Stomach (tissue), 9 donors: Measurements from ENCODE around the gene SYNPO2. TPM values are rescaled to one million over a fixed set of nuclear protein-coding genes. Genes with fewer than 3 reads are reported as not detected.

Source experiments
- DNase-seq, 2 donors: peaks; one replicate each; pipeline versions ENCODE4 v3.0.0 to v3.0.0-alpha.2; 2013 to 2019
- H3K27ac ChIP-seq, 5 donors: fragments of 200-600 bp in 4 of 5; sonication (generic) in 4 of 5; one replicate each; pipeline ENCODE4 v1.5.1; 2013 to 2019; ENCODE audit warnings: mild to moderate bottlenecking in 1 of 5, moderate library complexity in 1 of 5
- H3K27me3 ChIP-seq, 3 donors: fragments of 200-600 bp; sonication (generic); one replicate each; pipeline ENCODE4 v1.5.1; 2017 to 2019; ENCODE audit warnings: mixed run types in 1 of 3
- H3K36me3 ChIP-seq, 4 donors: fragments of 200-600 bp; sonication (generic); 1 replicate in 3 of 4; 2 replicates in 1 of 4; pipeline ENCODE4 v1.5.1; 2016 to 2019
- H3K4me1 ChIP-seq, 4 donors: fragments of 200-600 bp; sonication (generic); one replicate each; pipeline ENCODE4 v1.5.1; 2016 to 2019
- H3K4me3 ChIP-seq, 4 donors: fragments of 200-600 bp; sonication (generic) in 3 of 4; one replicate each; pipeline ENCODE4 v1.5.1; 2016 to 2019; ENCODE audit warnings: mild to moderate bottlenecking in 1 of 4
- H3K9me3 ChIP-seq, 4 donors: fragments of 200-600 bp; sonication (generic); one replicate each; pipeline ENCODE4 v1.5.1; 2016 to 2019
- EP300 ChIP-seq: sonication (generic); formaldehyde crosslinking; IDR thresholded peaks from one replicate; pipeline ENCODE4 v1.6.1; 2017; ENCODE audit warnings: antibody characterized with exemption
- POLR2A ChIP-seq, 4 donors: fragments of 450-650 bp; IDR thresholded peaks; one replicate each; pipeline ENCODE4 v1.6.1; 2016; ENCODE audit warnings: antibody characterized with exemption in 4 of 4, control low read depth in 2 of 4, mild to moderate bottlenecking in 1 of 4, moderate library complexity in 1 of 4
- POLR2AphosphoS5 ChIP-seq, 3 donors: sonication (generic); formaldehyde crosslinking; IDR thresholded peaks; one replicate each; pipeline ENCODE4 v1.6.1; 2016; ENCODE audit warnings: antibody characterized with exemption in 3 of 3
- WGBS, 5 donors: extraction: QIAGEN DNeasy Blood & Tissue Kit in 3 of 5; methylation state at CpG; one replicate each; pipeline versions ENCODE4 v1.1.5 to v1.1.7; 2013 to 2018; 5-methylcytosine and 5-hydroxymethylcytosine counted together
- intact Hi-C: fragments of 100-400 bp; cut with DNase I; formaldehyde crosslinking; loops from one replicate; pipeline ENCODE4 v1.15.1; 2023; ENCODE audit warnings: low total_unique reads
- polyA plus RNA-seq, 3 donors: library from polyadenylated mRNA; stranded (reverse); fragments of 200-250 nt; gene quantifications; one replicate each; pipeline ENCODE4 v1.2.3, GENCODE V29; 2013
- total RNA-seq, 5 donors: library from RNA; depleted of rRNA; stranded (reverse); fragments of >200 nt; gene quantifications; one replicate each; pipeline versions ENCODE4 v1.1.0 to v1.2.3, GENCODE V29; 2014 to 2016
- TF ChIP-seq, protein P1 (sequence below), 7 experiments: fragments of 450-650 bp in 4 of 7; fragments of 200-600 bp in 3 of 7; sonication (generic) in 3 of 7; IDR thresholded peaks; one replicate each; pipeline ENCODE4 v1.5.1; 2016 to 2019; ENCODE audit warnings: antibody characterized with exemption in 7 of 7, control low read depth in 2 of 7, mild to moderate bottlenecking in 1 of 7
- donor health status: healthy with polysubstance abuse.
- donor health status: Bipolar disorder and iron deficiency.
- donor health status: healthy.

SYNPO2 gene
- total and polyA plus RNA-seq, 8 donors, result 24.8 to 644 (median 150) TPM

DNA sequence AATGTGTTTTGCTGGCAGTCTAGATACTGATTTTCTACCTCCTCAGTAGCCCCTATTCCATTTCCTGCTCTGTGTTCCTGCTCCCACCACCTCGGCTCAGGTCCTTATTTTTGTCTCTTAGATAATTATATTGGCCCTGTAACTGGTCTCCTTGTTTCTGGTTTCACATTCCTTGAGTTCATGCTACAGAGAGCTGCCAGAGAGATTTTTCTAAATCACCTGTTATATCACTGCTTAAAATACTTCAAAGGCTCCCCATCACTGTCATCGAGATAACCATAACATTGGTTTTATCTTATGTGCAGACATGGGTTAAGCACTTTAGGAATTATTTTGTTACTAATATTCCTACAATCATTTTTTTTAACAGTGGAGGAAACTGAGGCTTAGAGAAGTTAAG is 9.6 kb downstream of the SYNPO2 start:
- Histone ChIP-seq H3K4me3 (no peak overlapping the region), H3K36me3 (no peaks in the 10 kb centered on the region), H3K27me3 (no peaks in the 10 kb centered on the region), H3K27ac (peak overlapping the region in 4 of 5 donors; percentile 47 to 85 (median 60)), H3K9me3 (no peaks in the 10 kb centered on the region), H3K4me1 (peaks cover 0 to 27% (median 3%) of the 10 kb centered on the region in 4 donors)
- no peak for DNase-seq
- TF ChIP-seq, protein P1, sequence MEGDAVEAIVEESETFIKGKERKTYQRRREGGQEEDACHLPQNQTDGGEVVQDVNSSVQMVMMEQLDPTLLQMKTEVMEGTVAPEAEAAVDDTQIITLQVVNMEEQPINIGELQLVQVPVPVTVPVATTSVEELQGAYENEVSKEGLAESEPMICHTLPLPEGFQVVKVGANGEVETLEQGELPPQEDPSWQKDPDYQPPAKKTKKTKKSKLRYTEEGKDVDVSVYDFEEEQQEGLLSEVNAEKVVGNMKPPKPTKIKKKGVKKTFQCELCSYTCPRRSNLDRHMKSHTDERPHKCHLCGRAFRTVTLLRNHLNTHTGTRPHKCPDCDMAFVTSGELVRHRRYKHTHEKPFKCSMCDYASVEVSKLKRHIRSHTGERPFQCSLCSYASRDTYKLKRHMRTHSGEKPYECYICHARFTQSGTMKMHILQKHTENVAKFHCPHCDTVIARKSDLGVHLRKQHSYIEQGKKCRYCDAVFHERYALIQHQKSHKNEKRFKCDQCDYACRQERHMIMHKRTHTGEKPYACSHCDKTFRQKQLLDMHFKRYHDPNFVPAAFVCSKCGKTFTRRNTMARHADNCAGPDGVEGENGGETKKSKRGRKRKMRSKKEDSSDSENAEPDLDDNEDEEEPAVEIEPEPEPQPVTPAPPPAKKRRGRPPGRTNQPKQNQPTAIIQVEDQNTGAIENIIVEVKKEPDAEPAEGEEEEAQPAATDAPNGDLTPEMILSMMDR (IDR thresholded peaks at IDR 0.05), result no peak
- TF ChIP-seq EP300 (no peak), POLR2A (IDR thresholded peaks at IDR 0.05) (no peak)
- intact Hi-C loops, result no loop called here
- WGBS, 5 donors, result 56 to 75% (median 71%) methylated on average over 2 of the region's 2 CpGs

DNA sequence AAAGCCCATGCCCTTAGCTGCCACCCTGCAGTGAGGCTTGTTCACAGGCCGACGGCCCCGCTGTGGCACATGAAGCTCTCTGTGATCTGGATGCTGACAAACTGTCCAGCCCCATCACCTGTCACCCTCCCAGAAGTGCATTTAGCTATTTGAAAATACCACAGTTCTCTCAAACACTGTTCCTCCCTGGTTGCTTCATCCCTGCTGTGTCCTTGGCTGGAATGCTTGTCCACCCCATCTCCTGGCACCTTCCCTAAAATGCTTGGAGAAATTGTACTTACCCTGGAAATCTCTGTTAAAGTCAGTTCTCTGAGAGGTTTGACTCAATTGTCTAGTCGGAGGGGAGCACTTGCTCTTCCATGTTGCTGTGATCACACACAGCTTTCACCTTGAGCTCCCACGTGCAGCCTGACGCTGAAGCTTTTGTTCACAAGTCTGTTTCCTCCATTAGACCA is 10.1 kb downstream of the SYNPO2 start:
- 59 to 85% (median 75%) methylated on average over 6 of the region's 6 CpGs for WGBS, 5 donors
- Histone ChIP-seq H3K9me3 (no peaks in the 10 kb centered on the region), H3K36me3 (no peaks in the 10 kb centered on the region), H3K4me1 (peaks cover 0 to 27% (median 3%) of the 10 kb centered on the region in 4 donors), H3K27ac (peak overlapping the region; percentile 4 to 85 (median 57)), H3K4me3 (no peak overlapping the region), H3K27me3 (no peaks in the 10 kb centered on the region)
- TF ChIP-seq POLR2AphosphoS5 (IDR thresholded peaks at IDR 0.05), result no peak
- TF ChIP-seq POLR2A (IDR thresholded peaks at IDR 0.05), result no peak
- TF ChIP-seq, protein P1 (IDR thresholded peaks at IDR 0.05), result no peak
- TF ChIP-seq EP300, result no peak
- DNase-seq, result no peak
- intact Hi-C loops, result no loop called here

DNA sequence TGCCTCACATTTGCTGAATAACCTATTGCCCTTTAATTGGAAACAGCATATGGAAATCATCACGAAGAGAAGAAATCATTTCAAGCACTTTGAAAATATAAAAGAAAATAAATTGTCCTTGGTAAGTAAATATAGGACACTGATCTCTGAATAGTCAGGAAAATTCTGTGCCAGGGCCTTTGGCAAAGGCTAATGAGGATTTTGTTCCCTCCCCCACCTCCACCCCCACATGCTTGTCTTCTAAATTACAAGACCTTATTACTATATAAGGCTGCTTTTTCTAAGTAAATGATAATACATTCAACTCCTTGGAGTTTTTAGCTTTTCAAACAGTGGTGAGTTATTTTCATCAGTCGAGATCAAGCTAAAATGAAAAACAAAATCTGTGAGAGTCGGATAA is 15.8 kb downstream of the SYNPO2 start:
- no peaks in the 10 kb centered on the region for H3K27me3 ChIP-seq
- H3K9me3 ChIP-seq, result no peaks in the 10 kb centered on the region
- no peak overlapping the region for H3K4me3 ChIP-seq
- intact Hi-C loops, result no loop called here
- peak overlapping the region in 4 of 5 donors; percentile 60 to 80 (median 64) for H3K27ac ChIP-seq
- TF ChIP-seq, protein P1 (IDR thresholded peaks at IDR 0.05), result no peak
- TF ChIP-seq EP300 (no peak), POLR2AphosphoS5 (IDR thresholded peaks at IDR 0.05) (no peak), POLR2A (IDR thresholded peaks at IDR 0.05) (no peak)
- WGBS, 5 donors, result 38 to 70% (median 58%) methylated on average over 3 of the region's 3 CpGs
- no peaks in the 10 kb centered on the region for H3K36me3 ChIP-seq
- peak in 1 of 2 donors; percentile 45 for DNase-seq
- H3K4me1 ChIP-seq, result peaks cover 0 to 36% (median 15%) of the 10 kb centered on the region in 4 donors

DNA sequence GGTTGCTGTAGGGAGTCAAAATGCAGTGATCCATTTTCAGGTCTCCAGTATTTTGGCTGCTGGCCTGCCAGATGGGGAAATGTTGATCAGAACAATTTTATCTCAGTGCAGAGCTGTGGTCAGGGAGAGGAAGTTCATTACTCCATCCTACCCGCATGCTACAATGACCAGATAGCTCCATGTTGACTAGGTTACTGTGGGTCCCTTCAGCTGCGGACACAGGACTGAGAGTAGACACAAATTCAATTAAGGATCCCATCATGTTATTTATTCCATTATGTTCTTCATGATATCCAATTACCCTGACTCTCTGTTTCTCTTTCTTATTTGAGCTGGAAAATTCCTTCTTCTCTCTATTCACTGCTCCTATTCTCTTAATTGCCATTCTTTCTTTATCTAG is 16.3 kb downstream of the SYNPO2 start:
- Histone ChIP-seq H3K27me3 (no peaks in the 10 kb centered on the region), H3K27ac (peak overlapping the region in 4 of 5 donors; percentile 60 to 80 (median 64)), H3K4me1 (peaks cover 0 to 41% (median 18%) of the 10 kb centered on the region in 4 donors), H3K9me3 (no peaks in the 10 kb centered on the region), H3K4me3 (no peak overlapping the region), H3K36me3 (no peaks in the 10 kb centered on the region)
- intact Hi-C loops, result no loop called here
- 26 to 66% (median 45%) methylated on average over 2 of the region's 2 CpGs for WGBS, 5 donors
- DNase-seq, result peak in 1 of 2 donors; percentile 33
- TF ChIP-seq POLR2AphosphoS5 (IDR thresholded peaks at IDR 0.05) (no peak), EP300 (no peak), POLR2A (IDR thresholded peaks at IDR 0.05) (no peak)
- TF ChIP-seq, protein P1 (IDR thresholded peaks at IDR 0.05), result no peak
